Central memory CD4-positive, alpha-beta T cell (primary cell): ENCODE data around the gene GAL3ST1.
"Not testable (repeated sequence)": the region's sequence is repeated elsewhere in the genome, so short reads cannot be mapped to it uniquely, and the experiment has no call there.

Experiments used
- DNase-seq: peaks from one replicate; pipeline ENCODE4 v3.0.0; 2022

GAL3ST1 gene

DNA sequence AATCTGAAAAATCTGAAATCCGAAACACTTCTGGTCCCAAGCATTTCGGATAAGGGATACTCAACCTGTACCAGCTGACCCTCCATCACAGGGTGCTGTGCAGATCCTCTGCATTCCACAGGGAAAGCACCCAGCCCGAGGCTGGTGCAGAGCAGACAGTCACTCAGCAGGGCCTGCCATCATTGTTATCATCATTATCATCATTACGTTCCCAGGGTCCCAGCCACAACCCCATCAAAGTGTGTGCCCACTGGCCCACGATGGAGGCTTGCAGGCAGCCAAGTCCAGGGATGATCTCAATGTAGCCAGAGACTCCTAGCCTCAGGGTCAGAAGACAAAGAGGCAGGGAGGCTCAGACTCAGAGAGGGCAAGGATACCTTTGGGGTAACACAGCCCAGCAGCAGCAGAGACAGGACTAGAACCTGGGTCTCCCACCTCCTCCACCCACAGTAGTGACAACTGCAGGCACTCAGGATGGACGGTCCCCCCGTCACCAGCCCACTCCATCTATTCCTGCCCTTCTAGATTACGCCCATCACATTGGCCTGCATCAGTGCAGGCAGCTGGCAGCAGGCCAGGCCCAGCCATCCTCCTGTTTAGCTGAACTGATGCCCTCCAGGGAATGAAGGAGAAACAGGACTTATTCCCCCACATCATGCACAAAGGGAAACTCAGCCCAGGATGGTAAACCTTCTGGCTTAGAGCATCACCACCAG, 10.3 kb downstream of the GAL3ST1 start:
- no peak for DNase-seq

DNA sequence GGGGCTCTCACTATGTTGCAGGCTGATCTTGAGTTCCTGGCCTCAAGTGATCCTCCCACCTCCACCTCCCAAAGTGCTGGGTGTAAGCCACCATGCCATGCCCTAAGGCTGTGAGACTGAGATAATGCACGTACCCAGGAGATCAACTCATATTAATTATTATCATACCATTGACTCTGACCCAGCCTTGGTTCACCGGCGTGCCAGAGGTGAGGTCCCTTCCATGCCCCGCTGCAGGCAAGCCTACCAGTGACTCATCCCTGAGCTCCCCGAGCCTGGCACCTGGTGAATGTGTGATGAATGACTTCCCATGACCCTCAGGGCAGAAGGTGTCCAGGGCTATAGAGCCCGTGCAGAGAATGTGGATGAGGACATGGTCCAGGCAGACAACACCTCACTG, 12.1 kb downstream of the GAL3ST1 start:
- no peak for DNase-seq

GRCh38 chr22:30561402-30562189, 12.9 kb downstream of the GAL3ST1 start:
- no peak for DNase-seq

- not testable (repeated sequence) for DNase-seq
Measured at GRCh38 chr22:30560643-30561202, 13.7 kb downstream of the GAL3ST1 start.

- DNase-seq: no peak
Measured at GRCh38 chr22:30559889-30560288, 14.6 kb downstream of the GAL3ST1 start.

DNA sequence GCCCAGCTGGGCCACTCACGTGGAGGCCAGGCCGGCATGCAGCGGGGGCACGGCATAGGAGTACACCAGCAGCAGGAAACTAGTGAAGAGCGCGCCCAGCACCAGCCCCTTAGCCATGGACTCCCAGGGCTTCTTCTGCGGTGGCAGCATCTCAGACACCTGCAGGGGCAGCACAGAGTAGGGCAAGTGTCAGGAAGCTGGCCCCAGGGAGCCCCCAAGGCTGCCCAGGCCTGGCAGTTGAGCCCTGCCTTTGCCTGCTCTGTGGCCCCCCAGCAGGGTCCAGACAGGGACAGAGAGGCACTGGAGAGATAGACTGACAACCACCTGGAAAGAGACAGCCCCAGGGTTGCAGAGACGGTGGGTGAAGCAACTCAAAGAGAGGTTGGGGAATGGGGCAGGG, 17.2 kb downstream of the GAL3ST1 start:
- no peak for DNase-seq

DNA sequence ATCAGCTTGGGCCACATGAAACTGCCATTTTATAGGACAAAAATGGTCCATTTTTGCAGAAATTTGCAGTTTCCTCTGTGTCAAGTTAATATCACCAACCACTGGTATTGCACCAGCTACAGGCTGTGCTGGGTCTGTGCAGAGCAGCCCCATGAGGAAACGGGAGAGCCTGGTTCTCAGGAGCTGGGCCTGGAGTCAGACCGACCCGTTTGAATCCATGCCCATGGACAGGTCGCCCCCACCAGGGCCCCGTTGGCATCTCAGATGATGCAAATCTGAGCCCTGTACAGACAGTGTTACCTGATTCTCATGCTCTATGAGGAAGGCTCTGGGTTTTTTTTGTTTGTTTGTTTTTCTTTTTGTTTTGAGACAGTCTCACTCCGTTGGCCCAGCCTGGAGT, 18.1 kb downstream of the GAL3ST1 start:
- no peak for DNase-seq

- DNase-seq: no peak
Measured at GRCh38 chr22:30555282-30556210, 18.9 kb downstream of the GAL3ST1 start.

DNA sequence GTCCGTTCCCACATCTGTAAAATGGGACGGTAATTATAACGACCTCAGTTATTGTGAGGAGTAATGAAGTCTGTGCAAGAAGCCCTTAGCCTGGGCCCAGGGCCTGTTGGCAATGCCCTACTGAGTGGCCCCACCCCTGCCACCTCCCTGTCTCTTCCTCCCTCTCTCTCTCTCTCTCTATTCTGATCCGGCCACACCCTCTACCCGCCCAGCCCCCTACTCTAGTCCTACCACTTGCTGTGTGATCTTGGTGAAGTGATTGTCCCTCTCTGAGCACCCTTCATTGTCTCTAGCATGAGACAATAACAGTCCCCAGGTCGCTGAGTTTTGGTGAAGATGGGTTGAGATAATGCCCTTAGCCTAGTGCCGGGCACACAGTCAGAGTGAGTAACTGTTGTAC, 20.5 kb downstream of the GAL3ST1 start:
- no peak for DNase-seq

DNA sequence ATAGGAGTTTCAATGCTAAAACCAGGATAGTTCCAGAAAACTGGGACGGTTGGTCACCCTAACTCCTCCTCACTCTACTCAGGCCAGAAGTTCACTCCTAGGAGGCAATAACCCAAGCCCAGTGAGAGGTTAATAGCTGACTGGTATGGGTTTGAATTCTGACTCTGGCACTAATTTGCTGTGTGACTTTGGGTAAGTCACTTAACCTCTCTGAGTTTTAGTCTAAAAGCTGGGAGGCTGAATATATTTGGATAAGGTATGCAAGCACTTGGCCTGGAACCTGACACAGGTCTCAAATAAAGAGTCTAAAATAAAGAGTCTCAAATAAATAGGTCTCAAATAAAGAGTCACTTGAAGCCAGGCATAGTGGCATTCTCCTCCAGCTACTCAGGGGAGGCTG, 21.7 kb downstream of the GAL3ST1 start:
- no peak for DNase-seq

DNA sequence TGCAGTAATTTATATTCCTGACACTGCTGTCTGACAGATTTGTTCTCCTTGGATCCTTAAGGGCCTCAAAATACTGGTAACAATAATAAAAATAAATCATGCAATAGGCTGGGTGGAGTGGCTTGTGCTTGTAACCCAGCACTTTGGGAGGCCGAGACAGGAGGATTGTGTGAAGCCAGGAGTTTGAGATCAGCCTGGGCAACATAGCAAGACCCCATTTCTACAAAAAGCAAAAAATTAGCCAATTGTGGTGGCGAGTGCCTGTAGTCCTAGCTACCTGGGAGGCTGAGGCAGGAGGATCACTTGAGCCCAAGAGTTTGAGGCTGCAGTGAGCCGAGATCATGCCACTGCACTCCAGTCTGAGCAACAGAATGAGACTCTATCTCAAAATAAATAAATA, 22.7 kb downstream of the GAL3ST1 start:
- not testable (repeated sequence) for DNase-seq

GRCh38 chr22:30547188-30547587, 27.3 kb downstream of the GAL3ST1 start:
- no peak for DNase-seq

GRCh38 chr22:30546616-30547015, 27.8 kb downstream of the GAL3ST1 start, which contains the start of gene SEC14L6:
TSS of gene SEC14L6 (minus strand) at chr22:30546741. CDS start at chr22:30546682, 59 bp downstream.
- DNase-seq: no peak

GRCh38 chr22:30542811-30543188, 31.7 kb downstream of the GAL3ST1 start:
- no peak for DNase-seq

DNA sequence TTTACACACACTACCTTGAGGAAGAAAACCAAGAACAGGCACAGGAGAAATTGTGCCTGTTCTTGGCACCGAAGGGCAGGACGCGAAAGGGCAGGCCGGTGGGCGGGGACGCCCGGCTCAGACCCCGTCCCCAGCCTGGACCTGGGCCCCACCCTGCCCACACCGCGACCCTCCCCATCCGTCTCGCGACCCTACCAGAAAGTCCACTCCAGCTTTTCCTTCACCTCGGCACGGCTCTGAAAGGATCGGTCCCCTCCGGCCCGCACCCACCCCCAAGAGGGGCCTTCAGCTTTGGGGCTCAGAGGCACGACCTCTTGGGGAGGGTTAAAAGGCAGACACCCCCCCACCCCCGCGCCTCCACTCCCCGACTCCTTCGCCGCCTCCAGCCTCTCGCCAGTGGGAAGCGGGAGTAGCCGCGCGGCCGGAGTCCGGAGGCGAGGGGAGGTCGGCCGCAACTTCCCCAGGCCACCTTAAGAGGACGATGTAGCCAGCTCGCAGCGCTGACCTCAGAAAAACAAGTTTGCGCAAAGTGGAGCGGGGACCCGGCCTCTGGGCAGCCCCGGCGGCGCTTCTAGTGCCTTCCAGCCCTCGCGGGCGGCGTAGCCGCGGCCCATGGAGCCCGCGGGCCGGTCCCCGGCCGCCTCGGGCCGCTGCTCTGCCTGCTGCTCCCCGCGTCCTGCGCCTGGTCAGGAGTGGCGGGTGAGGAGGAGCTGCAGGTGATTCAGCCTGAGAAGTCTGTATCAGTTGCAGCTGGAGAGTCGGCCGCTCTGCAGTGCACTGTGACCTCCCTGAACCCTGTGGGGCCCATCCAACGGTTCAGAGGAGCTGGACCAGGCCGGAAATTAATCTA, 32.3 kb downstream of the GAL3ST1 start:
- no peak for DNase-seq

GRCh38 chr22:30541511-30541910, 33.0 kb downstream of the GAL3ST1 start:
- not testable (repeated sequence) for DNase-seq

DNA sequence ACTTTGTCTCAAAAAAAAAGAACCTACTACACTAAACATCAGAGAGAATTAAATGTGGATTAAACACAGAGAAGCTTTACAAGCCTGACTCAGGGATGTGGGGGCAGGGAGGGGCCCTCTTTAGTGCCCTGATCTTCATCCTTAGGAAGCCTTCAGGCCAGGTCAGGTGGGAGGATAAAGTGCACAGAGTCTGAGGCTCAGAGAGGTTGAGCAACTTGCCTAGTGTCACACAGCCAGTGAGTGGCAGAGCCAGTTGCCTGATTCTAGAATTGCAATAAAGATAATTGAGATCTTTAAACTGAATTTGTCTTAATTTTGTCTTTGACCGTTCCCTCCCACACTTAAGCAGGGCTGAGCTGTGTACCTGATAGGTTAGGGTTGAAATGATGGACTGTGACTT, 35.1 kb downstream of the GAL3ST1 start:
- no peak for DNase-seq

DNA sequence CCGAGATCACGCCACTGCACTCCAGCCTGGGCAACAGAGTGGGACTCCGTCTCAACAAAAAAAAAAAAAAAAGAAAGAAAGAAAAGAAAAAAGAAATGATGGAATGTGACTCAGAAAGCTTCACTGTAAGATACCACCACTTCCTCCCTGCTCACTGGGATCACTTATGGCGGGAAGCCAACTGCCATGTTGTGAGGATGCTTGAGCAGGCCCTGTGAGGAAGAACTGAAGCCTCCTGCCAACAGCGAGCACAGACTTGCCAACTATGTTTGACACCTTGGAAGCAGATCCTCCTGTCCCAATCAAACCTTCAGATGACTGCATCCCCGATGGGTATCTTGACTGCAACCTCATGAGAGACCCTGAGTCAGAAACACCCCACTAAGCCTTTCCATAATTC, 36.2 kb downstream of the GAL3ST1 start:
- DNase-seq: no peak

- no peak for DNase-seq
Measured at GRCh38 chr22:30537083-30537731, 37.3 kb downstream of the GAL3ST1 start.

DNA sequence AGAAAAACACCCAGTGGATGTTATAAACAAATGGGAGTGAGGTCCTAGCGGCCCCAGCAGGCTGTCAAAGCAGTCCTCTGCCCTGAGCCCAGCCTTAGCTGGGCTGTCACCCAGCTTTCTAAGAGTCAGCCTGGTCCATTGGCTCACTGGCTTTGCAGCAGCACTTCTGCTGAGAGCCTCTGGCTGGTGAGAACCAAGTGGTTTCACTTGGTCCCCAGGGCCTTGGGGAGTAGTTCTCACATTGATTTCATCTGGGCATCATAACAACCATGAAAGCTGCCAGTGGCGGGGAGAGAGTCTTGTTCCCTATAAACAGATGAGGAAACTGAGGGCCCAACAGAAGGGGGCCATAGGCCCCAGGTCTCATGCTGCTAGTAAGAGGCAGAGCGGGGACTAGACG, 39.3 kb downstream of the GAL3ST1 start:
- DNase-seq: no peak
